GM21423 (cell line): Measurements from ENCODE around the gene RAB6A.
"Not testable (repeated sequence)": the region's sequence is repeated elsewhere in the genome, so short reads cannot be mapped to it uniquely, and the experiment has no call there.

ENCODE experiments used
- ATAC-seq: cut with Tn5 transposase; IDR thresholded peaks from one replicate; pipeline ENCODE4 v1.9.1; 2021; ENCODE audit warnings: mild to moderate bottlenecking, moderate library complexity; ENCODE audit not compliant: unreplicated experiment

The RAB6A gene

DNA sequence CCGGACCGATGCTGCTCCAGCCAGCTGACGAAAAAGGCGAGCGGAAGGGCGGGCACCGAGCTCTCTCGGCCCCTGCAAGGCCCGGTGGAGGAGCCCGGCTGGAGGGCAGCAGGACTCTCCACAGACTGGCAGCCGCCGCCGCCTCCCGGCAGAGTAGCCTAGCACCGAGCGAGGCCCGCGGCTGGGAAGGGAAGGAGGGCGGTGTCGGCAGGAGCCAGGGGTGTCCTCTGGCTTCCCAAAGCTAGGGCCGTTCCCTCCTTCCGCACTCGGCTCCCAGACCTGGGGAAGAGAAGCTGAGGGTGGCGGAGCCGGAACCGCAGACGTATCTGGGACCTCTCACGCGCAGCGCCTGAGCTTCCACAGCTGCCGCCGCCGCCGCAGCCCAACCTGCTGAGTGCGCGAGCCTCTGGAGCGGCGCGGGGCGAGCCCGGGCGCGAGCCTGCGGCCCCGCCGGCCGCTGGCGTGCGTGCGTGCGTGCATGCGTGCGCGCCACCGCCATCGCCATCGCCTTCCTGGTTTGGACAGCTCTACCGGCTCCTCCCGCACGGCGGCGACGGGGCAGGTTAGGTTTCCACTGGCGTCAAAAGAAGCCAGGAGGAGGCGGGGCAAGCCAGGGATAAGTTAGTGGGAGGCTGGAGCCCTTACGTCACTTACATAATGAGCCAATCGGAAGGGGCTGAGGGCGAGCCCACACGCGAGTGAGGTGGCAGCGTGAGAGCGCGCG, at the start of gene RAB6A:
Gene RAB6A (minus strand): TSS at position 396 of the 724 bp plus-strand sequence. CDS start 439 bp downstream, outside the sequence.
- ATAC-seq, result peak; percentile 91

DNA sequence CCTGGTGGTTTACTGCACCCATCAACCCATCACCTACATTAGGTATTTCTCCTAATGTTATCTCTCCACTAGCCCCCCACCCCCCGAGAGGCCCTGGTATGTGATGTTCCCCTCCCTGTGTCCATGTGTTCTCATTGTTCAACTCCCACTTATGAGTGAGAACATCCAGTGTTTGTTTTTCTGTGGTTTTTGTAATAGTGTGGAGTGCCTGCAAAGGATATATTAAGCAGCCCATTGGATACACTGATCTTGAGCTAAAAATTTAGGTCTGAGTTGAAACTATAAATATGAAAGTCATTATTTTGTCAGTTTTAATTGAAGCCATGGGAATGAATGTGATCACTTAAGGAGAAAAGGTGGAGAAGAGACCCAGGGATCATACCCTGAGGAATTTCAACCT, 49.8 kb upstream of the RAB6A start:
- no peak for ATAC-seq

DNA sequence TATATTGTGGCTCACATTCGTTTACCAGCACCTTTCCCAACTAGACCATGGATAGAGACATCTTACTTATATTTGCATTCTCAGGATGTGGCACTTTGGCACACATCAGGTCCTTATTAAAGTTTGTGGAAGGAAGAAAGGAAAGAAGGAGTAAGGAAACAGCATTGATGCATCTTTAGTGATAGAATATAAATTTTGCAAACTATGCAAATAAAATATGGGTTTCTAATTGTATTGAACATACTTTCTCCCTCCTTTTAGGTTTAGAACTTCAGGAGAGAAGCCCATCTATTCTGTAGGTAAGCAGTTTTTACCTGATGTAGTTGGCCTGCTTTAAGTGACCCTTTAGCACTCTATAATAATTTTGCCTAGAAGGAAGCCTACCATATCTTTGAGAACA, 47.2 kb upstream of the RAB6A start:
- no peak for ATAC-seq

DNA sequence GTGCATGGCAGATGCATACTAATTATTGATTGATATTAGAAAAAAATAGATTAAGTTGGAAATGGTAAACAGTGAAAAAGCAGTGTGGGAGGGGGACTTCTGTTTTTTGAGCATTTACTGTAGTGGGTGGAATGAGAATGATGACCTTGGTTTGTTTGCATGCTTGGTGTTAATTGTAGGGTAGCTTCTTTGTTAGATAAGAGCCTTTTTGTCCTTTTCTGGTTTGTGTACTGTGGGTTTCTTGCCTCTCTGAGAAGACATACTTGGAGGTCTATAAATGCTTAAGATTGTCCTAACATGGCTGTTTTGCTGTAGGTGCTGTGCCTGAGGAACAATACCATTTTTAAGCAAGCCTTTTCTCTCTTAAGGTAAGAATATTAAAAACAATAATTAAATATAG, 43.8 kb upstream of the RAB6A start:
- no peak for ATAC-seq

DNA sequence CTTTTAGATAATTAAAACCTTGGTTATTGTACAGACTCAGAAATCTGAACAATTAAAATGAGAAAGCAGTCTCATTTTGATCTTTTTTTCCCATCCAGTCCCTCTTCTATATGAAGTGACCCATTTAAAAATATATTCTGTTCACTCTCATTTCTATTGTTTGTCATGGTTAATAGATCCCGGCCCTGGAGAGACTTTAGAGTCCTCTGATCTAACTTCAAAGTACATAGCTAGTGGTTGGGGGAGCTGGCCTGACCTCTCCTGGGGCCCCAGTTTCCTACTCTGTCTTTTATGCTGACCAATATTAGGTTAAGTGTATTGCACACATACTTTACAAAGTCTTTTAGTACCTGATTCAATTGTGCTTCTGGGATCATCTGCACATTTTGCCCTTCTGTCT, 40.3 kb upstream of the RAB6A start:
- ATAC-seq, result no peak

DNA sequence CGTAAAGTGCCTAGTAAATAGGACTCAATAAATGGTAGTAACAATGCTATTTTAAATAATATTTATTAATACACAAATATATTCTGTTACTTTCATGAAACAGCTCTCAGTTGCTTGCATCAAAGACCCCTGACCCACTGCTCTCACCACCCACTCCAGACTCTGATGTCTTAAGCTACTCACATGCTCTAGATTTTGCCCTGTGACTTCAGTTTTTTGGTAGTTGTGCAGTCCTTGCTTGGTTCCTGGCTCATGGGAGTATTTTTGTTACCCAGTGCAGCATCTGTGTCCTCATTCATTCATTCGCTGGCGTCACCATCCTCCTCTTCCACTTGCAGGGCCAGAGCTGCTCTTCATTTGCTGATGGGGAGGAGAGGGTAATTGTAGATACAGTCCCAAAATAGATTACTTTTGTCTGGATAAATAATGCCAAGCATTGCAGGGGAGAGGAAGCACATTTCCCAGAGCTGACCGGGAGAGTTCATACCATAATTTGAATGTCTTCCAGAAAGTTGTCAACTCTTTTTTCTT, 39.5 kb upstream of the RAB6A start:
- ATAC-seq, result no peak

DNA sequence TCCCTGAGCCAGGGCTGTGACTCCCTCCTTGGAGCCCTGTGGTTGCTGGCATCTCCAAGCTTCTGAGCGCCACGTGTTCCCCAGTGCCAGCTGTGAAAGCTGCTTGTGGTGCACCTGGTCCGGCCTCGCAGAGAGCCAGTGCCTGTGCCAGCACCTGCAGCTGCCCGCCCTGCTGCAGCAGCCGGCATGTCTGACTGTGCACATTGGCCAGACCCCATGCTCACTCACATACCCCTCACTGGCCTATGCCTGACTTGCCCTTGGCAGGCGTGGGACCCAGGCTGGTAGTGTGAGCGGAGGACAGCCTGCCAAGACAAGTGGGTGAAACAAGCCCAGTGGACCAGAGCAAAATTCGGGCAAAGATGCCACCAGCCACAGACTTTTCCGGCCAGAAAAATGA, 36.6 kb upstream of the RAB6A start:
- no peak for ATAC-seq

DNA sequence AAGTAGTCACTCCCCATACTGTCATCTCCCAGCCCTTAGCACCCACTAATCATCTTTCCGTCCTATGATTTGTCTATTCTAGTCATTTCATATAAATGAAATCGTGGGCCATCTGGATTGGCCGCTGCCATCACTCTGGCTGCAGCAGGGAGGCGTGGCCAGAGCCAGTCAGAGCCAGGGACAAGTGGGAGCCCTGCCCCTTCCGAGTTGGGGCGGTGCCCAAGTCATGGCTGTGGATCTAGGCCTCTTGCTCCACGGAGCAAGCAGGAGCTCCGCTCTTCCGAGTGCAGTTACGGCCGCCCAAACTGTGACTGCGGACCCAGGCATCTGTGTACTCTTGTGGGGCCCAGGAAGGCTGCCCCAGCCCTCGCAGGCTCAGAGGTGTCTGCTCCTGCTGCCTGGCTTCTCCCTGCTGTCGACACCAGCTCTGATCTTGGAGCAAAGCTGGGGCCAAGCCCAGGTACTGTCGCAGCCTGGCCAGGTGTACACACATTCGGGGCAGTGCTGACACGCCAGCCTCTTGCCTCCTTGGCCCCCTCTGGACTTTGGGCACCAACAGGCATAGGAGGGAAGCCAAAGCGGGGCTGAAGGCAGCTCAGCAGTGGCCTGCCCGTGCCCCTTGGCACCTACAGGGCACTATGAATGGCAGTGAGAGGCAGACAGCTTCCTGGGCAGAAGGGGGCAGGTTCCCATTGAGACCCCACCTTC, 35.2 kb upstream of the RAB6A start:
- no peak for ATAC-seq

DNA sequence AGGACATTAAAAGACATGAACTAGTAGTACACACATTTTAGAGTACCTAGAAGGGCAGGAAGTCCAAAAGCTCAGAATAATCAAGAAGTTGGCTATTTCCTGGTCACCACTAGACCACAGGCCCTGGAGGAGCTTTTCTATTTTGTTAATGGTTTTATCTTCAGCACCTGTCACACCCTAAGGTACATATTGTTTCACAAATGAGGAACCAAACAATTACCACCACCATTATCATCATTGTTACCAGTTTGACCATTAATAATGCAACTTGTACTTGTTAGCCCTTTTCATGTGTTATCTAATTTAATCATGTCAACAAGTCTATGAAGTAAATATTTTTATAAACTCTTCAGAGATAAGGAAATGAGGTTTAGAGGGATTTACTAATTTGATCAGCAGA, 31.7 kb upstream of the RAB6A start:
- no peak for ATAC-seq

DNA sequence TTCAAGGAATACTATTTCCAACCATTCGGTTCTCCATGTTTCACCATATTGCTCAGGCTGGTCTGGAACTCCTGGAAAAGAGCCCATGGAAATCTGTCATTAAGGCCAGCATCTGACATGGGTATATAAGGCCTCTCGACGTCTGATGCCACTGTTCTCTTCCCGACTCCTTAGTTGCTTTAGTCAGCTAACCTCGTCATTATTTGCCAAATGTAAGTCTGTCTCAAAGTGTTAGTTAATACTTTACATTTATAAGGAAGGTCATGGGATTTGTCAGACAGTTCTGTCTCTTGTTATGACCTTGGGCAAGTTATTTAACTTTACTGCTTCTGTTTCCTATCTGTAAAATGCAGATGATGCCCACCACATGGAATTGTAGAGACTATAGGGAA, 28.4 kb upstream of the RAB6A start:
- no peak for ATAC-seq

DNA sequence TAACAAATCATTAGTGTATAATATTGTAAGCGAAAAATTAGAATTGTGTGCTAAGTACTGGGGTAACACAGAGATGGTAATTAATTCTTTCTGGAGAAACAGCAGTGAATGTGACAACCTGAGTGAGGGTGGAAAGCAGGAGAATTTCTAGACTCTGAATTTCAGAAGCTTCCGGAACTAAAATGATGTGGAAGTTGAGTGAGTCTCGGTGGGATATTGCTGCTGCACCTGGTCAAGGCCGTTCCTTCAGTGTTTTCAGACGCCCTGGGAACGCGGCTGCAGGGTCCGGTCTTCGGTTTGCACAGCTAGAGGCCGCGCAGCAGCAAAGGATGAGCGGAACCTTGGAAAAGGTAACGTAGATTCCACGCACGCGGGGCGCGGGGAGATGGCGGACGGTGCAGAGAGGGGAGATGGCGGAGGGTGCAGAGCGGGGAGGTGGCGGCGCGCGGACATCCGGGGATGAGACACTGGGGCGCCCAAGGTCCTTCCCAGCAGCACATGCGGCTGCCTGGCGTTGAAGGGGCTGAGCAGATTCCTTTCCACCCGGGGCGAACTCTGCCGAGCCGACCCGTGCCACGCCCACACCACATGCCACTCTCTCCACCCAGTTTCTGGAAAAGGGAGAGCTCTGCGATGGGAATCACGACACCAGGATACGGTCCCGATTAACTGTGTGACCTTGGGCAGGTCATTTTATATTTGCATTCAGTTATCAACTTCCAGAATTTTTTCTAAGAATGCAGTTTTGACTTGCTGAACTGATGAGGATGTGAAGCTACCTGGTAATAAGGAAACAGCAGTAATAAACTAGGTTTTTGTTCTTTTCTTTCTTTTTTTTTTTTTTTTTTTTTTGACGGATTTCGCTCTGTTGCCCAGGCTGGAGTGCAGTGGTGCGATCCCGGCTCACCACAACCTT, 27.0 kb upstream of the RAB6A start, which contains the start of gene MRPL48:
Gene MRPL48 (plus strand): TSS at position 232 of the 916 bp plus-strand sequence. CDS start 98 bp downstream, at position 330.
- peak; percentile 92 for ATAC-seq

DNA sequence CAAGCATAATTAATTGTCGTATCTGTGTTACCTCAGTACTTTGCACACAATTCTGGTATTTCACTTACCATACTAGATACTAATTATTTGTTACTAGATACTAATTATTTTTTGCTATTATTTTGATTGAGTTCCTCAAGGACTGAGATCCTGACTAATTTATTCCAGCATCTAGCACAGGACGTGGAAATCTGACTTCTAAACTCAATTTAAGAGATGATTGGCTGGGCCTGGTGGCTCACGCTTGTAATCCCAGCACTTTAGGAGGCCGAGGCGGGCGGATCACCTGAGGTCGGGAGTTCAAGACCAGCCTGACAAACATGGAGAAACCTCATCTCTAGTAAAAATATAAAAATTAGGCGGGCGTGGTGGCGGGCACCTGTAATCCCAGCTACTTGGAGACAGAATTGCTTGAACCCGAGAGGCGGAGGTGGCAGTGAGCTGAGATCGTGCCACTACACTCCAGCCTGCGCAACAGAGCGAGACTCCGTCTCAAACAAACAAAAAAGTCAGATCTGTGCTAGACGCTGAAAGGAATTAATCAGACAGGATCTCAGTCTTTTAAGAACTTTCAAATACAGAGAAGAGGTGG, 26.3 kb upstream of the RAB6A start:
- ATAC-seq, result no peak

DNA sequence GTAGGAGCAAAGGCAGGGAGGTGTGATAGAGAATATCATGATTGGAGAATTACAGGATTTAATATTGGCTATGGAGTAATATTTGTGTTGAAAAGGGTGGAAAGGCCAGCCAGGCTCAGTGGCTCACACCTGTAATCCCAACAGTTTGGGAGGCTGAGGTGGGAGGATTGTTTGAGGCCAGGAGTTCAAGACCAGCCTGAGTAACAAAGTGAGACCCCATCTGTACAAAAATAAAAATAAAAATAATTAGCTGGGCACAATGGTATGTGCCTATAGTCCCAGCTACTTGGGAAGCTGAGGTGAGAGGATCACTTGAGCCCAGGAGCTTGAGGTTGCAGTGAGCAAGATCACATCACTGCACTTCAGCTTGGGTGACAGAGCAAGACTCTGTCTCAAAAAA, 24.6 kb upstream of the RAB6A start:
- not testable (repeated sequence) for ATAC-seq

DNA sequence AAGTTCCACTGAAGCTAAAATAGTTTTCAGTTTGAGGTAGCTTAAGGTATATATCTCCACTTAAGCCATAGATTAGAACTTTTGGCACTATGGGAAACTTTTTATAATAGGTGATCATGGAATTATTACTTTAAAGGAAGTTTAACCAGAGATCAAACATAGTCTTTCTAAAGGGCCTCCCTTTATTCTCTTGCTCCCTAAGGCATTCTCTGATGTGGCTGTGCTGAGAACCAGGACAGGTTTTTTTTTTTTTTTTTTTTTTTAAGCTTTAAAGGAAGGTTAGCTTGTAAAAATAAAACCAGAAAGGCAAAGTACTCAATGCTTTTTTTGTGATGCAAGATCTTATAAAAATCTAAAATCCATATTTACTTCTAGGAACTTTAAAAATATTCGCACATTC, 23.9 kb upstream of the RAB6A start:
- no peak for ATAC-seq

DNA sequence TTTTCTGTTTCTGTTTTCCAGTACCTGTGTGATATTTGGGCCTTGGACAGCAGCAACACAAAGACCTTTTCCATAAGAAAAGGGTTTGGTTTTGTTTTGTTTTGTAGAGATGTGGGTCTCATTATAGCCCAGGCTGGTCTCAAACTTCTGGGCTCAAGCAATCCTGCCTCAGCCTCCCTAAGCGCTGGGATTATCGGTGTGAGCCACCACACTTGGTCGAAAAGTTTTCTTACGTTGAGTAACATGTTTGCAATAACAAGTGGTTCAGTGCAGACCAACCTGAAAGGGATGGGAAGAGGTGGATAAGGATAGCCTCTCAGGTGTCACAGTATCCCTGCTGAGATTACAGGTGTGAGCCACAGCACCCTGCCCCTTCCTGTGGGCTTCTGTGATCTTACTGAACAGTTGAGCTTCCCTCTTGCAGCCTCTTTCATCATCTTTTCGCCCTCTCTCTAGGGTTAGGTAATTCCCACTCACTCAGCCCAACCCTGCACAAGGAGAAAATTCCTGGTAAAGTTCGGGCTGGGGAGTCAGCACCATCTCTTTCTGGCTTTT, 23.3 kb upstream of the RAB6A start:
- ATAC-seq, result no peak

DNA sequence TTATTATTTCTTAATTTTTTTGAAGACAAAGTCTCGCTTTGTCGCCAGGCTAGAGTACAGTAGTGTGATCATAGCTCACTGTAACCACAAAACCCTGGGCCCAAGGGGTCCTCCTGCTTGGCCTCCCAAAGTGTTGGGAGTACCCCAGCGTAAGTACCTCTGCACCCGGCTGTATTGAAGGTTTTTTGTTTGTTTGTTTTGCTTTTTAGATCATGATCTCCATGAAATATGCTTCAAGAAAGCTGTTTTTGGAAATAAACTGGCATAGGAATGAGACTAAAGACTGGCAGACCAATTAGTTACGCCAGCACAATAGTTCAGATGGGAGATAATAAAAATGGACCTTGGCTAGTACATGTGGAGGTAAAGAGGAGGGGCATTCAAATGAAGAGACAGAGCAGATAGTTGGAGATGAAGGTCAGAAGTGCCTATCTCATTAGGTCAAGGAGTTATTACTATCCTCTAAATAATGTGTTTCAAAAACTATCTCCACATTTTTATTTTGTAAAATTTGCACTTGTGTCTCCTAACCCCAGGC, 22.7 kb upstream of the RAB6A start:
- ATAC-seq, result no peak

DNA sequence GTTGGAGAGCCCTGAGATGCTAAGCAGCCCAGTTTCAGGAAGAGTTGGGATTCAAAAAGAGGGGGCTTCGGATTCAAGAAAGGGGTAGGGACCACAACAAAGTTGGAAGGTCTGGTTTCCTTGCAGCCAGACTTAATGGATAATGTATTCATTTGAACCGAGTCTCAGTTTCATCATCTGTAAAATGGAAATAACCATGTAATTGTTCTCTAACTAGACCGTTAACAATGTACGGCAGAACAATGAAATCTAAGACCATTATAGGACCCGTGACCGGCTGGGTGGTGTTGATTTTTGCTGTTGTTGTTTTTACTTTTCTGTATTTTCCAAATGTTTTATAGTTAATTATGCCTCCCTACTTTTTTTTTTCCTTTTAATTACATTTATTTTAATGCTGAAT, 20.4 kb upstream of the RAB6A start:
- no peak for ATAC-seq

DNA sequence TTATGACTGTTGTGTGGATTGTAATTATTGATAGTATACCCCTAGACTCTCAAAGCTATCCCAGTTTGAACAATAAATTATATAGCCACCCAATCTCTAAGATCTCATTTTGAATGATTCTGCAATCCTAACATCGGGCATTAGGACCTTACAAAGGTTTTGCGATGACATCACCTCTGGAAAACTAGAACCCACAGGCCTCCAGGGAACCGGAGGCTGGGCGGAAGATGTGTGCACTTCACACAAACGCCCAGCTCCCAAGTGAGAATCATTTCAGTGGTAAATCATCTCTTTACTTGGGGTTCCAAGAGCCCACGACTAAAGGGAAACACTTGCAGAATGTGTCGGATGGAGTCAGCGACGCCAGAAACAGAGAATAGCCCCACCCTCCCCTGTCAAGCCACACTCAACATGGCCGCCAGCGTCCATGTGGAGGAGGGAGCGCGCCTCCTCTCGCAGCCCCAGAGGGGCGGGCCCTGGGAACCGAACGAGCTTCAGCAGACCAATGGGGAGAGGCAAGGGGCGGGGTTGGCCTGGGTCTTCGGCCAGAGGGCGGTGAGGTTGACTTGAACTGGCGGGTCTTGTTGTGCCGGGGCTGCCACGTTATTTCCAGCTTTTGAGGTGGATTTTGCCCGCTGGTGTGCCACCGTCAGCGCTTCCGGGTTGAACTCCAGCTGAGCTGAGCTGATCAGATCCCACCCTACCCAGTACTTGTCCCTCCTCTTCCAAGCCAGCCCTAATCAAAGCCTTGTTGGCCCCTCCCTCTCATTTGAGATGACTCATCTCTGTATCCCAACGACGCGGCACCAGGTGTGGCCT, 18.4 kb upstream of the RAB6A start:
- peak; percentile 99 for ATAC-seq

DNA sequence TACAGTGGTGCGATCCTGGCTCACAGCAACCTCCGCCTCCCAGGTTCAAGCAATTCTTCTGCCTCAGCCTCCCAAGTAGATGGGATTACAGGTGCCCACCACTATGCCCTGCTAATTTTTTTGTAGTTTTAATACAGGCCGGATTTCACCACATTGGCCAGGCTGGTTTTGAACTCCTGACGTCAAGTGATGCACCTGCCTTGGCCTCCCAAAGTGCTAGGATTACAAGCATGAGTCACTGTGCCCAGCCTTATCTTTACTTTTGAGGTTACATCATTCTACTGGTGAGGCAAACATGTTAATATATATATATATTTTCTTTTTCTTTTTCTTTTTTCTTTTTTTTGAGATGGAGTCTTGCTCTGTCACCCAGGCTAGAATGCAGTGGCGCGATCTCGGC, 9.9 kb upstream of the RAB6A start:
- not testable (repeated sequence) for ATAC-seq
